Astrocyte of the cerebellum (primary cell): ENCODE measurements around the gene SLC16A10.

Source experiments
- DNase-seq: peaks from one replicate; pipeline ENCODE4 v3.0.0-alpha.2; 2011; ENCODE audit warnings: low read depth
- H3K4me3 ChIP-seq: 2 replicates; pipeline ENCODE4 v1.5.1; 2011; ENCODE audit warnings: mild to moderate bottlenecking, low read depth, low read length, moderate library complexity
- in situ Hi-C: cut with HindIII; loops from 2 replicates; pipeline ENCODE4 v1.10.0; 2017; ENCODE audit warnings: low sequenced_read_pairs
- TF ChIP-seq, protein P1 (sequence below): IDR thresholded peaks from 2 replicates; pipeline ENCODE4 v1.5.1; 2012; ENCODE audit warnings: low read length, low read depth, moderate library complexity, mild to moderate bottlenecking; ENCODE audit errors: missing control alignments

Gene SLC16A10

DNA sequence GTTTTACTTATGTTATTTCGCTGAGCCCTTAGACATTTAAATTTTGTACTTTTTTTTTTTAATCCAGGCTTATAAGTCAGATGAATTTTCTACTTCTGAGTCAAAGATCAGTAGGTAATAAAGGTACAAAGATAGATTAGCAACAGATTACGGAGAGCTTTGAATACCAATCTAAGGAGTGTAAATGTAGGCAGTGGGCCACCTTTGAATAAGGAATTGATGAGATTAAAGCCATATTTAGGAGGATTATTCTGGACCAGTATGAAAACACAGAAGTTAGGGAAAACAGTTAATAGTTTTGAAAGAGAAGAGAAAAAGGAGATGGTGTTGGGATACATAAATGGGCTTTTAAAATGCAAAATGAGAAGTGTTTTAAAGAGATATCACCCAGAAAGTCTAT, 117.6 kb downstream of the SLC16A10 start:
- no peak for DNase-seq
- TF ChIP-seq, protein P1, sequence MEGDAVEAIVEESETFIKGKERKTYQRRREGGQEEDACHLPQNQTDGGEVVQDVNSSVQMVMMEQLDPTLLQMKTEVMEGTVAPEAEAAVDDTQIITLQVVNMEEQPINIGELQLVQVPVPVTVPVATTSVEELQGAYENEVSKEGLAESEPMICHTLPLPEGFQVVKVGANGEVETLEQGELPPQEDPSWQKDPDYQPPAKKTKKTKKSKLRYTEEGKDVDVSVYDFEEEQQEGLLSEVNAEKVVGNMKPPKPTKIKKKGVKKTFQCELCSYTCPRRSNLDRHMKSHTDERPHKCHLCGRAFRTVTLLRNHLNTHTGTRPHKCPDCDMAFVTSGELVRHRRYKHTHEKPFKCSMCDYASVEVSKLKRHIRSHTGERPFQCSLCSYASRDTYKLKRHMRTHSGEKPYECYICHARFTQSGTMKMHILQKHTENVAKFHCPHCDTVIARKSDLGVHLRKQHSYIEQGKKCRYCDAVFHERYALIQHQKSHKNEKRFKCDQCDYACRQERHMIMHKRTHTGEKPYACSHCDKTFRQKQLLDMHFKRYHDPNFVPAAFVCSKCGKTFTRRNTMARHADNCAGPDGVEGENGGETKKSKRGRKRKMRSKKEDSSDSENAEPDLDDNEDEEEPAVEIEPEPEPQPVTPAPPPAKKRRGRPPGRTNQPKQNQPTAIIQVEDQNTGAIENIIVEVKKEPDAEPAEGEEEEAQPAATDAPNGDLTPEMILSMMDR = no peak
- in situ Hi-C loops = no loop called here
- H3K4me3 ChIP-seq = no peak overlapping the region

DNA sequence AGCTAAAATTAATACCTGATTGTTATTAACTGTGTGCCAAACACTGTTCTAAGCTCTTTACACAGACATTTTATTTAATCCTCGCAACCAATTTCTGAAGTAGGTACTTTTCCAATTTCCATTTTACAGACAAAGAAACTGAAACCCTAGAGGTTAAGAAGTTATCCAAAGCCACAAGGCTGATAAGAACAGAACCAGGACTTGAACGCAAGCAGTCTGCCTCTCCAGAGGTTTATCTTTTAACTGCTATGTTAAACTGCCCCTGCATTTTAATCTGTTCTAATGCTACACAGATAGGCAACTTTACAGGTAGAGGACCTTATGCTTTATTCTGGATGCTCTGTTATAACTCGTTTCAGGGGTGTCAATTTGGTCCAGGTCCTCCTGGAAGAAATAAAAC, 118.2 kb downstream of the SLC16A10 start:
- in situ Hi-C loops = no loop called here
- no peak for DNase-seq
- no peak overlapping the region for H3K4me3 ChIP-seq
- TF ChIP-seq, protein P1 = no peak

DNA sequence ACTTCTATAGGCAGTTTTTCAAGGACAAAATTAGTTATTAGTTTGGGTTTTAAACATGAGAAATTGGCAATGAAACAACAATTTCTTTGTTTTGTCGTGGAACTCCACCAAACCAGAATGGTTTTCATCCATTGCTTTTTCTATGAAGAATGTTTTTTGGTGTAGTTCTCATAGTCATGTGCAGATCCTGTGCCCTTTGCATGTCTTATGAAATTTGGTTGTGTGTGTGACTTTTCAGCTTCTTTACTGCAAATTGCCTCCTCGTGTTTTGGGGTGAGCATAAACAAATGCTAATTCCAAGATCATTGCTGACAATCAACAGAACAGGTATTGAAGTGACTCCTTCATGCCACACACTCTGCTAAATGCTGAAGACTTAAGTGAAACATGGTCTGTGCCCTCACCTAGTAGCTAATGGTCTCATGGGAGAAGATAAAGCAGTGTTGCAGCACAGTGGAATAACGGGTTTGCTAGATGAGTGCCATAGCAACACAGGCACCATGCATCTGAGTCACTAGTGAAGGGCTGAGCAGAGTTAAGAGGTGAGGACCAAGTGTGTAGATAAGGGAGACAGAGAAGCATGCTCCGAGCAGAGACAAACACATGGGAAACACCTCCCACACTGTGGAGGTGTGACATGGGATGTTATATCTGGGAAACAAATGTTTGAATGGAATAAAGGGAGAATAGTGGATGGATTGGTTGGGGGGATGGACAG, 120.0 kb downstream of the SLC16A10 start:
- DNase-seq = no peak
- in situ Hi-C loops = no loop called here

DNA sequence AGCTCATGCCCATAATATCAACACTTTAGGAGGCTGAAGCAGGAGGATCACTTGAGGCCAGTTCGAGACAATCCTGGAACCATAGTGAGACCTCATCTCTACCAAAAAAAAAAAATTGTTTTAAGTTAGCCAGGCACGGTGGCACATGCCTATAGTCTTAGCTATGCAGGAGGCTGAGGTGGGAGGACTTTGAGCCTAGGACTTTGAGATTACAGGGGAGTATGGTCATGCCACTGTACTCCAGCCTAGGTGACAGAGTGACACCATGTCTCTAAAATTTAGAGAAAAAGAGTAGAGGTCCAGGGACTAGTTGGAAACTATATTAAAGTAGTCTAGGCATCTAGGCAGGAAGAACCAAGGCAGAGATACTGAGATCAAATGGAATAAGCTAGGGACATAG, 121.6 kb downstream of the SLC16A10 start:
- no peak overlapping the region for H3K4me3 ChIP-seq
- in situ Hi-C loops = no loop called here
- no peak for DNase-seq
- TF ChIP-seq, protein P1 = no peak

More for the DNA sequence above, 120.0 kb downstream of the SLC16A10 start:
- TF ChIP-seq, protein P1 = no peak
- no peak overlapping the region for H3K4me3 ChIP-seq

DNA sequence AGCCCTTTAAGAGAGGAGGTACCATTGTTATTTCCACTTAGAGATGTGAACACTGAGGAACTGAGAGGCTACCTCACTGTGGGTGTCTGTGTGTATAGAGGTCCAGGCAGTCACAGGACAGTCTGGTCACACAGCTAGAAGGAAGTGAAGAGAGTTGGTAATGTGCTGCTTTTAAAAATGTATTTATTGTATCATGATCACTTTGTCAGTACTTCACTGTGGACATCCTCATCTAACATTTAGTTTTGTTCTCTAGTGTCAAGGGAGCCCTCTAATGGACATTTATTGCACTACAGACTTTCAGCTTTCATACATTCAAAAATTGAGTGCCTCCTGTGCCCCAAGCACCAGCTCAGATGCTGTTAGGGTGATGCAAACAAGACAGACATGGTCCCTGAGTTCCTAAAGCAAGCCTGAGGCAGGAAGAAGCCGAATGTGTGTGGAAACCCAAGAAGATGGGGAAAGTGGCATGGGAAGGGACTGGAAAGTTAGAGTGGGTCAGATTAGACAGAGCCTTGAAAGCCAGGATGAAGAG, 123.0 kb downstream of the SLC16A10 start:
- TF ChIP-seq, protein P1 = peak; percentile 62
- in situ Hi-C loops = no loop called here
- no peak overlapping the region for H3K4me3 ChIP-seq
- peak; percentile 51 for DNase-seq

DNA sequence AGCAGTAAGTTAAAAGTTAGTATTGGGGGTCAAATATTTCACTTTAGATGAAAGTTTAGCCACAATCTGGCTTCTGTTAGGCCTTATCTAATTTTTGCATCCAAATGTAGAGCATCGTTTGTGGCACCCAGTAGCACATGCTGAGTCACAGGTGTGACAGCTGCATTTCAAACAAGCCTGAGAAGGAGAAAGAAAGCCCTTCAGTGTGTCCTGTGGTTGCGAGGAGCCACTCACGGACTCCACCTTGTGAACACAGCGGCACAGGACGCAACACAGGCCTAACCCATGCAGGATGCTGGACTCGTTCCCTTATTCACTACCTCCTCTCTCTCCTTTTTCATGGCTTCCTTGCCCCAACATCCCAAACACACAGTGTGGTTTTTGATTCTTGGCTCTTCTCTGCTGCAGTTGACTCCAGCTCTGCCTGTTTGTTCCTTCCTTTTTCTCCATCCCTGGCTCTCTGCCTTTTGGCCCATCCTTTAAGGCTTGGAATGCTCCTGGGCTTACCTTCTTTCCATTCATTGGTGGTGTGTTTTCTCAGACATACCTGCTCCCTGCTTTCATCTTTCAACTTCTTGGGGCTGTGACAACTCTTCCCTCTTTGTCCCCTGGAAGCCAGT, 124.2 kb downstream of the SLC16A10 start:
- DNase-seq = no peak
- in situ Hi-C loops = no loop called here

More for the DNA sequence above, 124.2 kb downstream of the SLC16A10 start:
- no peak overlapping the region for H3K4me3 ChIP-seq
- TF ChIP-seq, protein P1 = no peak
